ENCODE results near the gene IL13RA1. TPM values are rescaled to one million over a fixed set of nuclear protein-coding genes. Genes with fewer than 3 reads are reported as not detected.
A peak's percentile ranks its signal among the peaks of the same experiment; 100 is the strongest.

IL13RA1 gene
- total RNA-seq, result 29.9 and 30.8 TPM in 2 replicates
- long read RNA-seq, full-length matches to known transcripts, result 1 of 9 reads
- long read RNA-seq, partial matches to known transcripts, result 5 of 9 reads
- long read RNA-seq, other reads (novel, unspliced or antisense), result 3 of 9 reads

DNA sequence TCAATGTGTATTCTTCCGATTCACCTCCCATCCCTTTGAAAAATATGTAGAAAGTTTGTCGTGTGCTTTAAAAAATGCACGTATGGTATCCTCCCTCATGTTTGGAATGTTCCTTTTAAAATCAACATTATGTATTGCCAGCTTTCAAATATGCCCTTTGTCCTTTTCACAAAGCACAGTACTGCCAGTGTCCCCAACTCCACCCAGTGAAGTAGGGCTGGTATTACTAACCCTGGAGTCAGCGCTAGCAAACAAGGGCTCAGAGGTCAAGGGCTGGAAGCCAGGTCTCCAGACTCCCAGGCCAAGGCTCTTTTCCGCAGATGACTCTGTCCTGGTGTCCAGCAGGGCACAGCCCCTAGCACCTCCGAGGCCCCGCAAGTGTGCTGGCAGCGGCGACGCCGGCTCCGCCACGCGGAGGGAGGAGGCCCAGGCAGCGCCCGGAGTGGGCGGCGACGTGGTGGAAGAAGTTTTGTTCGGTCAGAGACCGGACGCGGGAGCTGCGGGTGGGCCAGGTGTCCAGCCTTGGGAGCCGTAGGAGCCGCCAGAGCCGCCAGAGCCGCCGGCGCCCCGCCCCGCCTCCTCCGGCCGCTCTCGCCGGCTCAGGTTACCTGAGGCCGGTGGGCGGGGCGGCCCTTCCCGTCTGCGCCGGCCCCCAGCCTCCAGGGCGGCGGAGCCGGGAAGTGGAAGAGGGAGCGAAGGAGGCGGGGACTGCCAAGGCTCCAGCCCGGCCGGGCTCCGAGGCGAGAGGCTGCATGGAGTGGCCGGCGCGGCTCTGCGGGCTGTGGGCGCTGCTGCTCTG is at the start of gene IL13RA1:
TSS of gene IL13RA1 (plus strand) at position 720 of the 799 bp plus-strand sequence. CDS start at position 753, 33 bp downstream.
- H3K27ac Mint-ChIP-seq, result peak within 1 kb of the TSS; percentile 89
- no peaks in the 10 kb centered on the region for H3K27me3 Mint-ChIP-seq
- DNase-seq (ENCODE audit: low spot score, unreplicated experiment), result peak; percentile 67
- peaks cover 9% of the 10 kb centered on the region for H3K4me1 Mint-ChIP-seq (ENCODE audit: low read depth)
- TF ChIP-seq CTCF (IDR thresholded peaks at IDR 0.05; ENCODE audit: unreplicated experiment), result no peak
- H3K4me3 Mint-ChIP-seq (ENCODE audit: low read depth), result peak within 1 kb of the TSS; percentile 78
- peaks cover 8% of the 10 kb centered on the region for H3K9me3 Mint-ChIP-seq (ENCODE audit: low read depth)
- no peaks in the 10 kb centered on the region for H3K36me3 Mint-ChIP-seq (ENCODE audit: insufficient read depth)

- Mint-ChIP-seq H3K27ac (no peak overlapping the region), H3K4me3 (ENCODE audit: low read depth) (no peak overlapping the region), H3K4me1 (ENCODE audit: low read depth) (peaks cover 6% of the 10 kb centered on the region), H3K9me3 (ENCODE audit: low read depth) (peaks cover 12% of the 10 kb centered on the region), H3K27me3 (no peaks in the 10 kb centered on the region), H3K36me3 (ENCODE audit: insufficient read depth) (no peaks in the 10 kb centered on the region)
- no peak for TF ChIP-seq CTCF (IDR thresholded peaks at IDR 0.05; ENCODE audit: unreplicated experiment)
- no peak for DNase-seq (ENCODE audit: low spot score, unreplicated experiment)
Observed at GRCh38 chrX:118679290-118679689, 48.1 kb upstream of the IL13RA1 start.

GRCh38 chrX:118682258-118683014 is 45.0 kb upstream of the IL13RA1 start:
- H3K4me3 Mint-ChIP-seq (ENCODE audit: low read depth), result no peak overlapping the region
- DNase-seq (ENCODE audit: low spot score, unreplicated experiment), result no peak
- peaks cover 13% of the 10 kb centered on the region for H3K9me3 Mint-ChIP-seq (ENCODE audit: low read depth)
- TF ChIP-seq CTCF (IDR thresholded peaks at IDR 0.05; ENCODE audit: unreplicated experiment), result no peak
- no peaks in the 10 kb centered on the region for H3K36me3 Mint-ChIP-seq (ENCODE audit: insufficient read depth)
- H3K27ac Mint-ChIP-seq, result no peak overlapping the region
- H3K27me3 Mint-ChIP-seq, result no peaks in the 10 kb centered on the region
- peaks cover 6% of the 10 kb centered on the region for H3K4me1 Mint-ChIP-seq (ENCODE audit: low read depth)

- Mint-ChIP-seq H3K4me3 (ENCODE audit: low read depth) (no peak overlapping the region), H3K36me3 (ENCODE audit: insufficient read depth) (peaks cover 3% of the 10 kb centered on the region), H3K27me3 (no peaks in the 10 kb centered on the region), H3K9me3 (ENCODE audit: low read depth) (peaks cover 17% of the 10 kb centered on the region), H3K4me1 (ENCODE audit: low read depth) (peaks cover 3% of the 10 kb centered on the region), H3K27ac (no peak overlapping the region)
- no peak for DNase-seq (ENCODE audit: low spot score, unreplicated experiment)
- no peak for TF ChIP-seq CTCF (IDR thresholded peaks at IDR 0.05; ENCODE audit: unreplicated experiment)
Observed at GRCh38 chrX:118685393-118685792, 42.0 kb upstream of the IL13RA1 start.

DNA sequence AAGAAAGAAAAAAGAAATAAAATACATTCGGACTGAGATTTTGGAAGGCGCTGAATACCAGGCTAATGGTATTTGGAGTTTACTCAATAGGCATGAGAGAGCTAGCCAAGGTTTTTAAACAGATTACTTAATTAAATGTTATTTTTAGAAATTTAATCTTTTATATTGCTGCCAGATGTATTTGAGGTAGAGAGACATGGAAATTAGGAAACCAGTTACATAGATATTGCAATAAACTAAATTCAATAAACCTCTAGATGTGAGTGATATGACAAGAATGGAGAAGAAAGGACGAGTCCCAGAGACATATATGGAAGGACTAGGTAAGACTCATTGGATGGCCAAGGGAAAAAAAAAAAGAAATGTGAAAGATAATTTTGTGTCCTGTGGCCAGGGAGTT is 38.5 kb upstream of the IL13RA1 start:
- TF ChIP-seq CTCF (IDR thresholded peaks at IDR 0.05; ENCODE audit: unreplicated experiment), result no peak
- Mint-ChIP-seq H3K36me3 (ENCODE audit: insufficient read depth) (peaks cover 3% of the 10 kb centered on the region), H3K4me1 (ENCODE audit: low read depth) (no peaks in the 10 kb centered on the region), H3K27ac (no peak overlapping the region), H3K27me3 (no peaks in the 10 kb centered on the region), H3K4me3 (ENCODE audit: low read depth) (no peak overlapping the region), H3K9me3 (ENCODE audit: low read depth) (peaks cover 14% of the 10 kb centered on the region)
- no peak for DNase-seq (ENCODE audit: low spot score, unreplicated experiment)

All from progenitor cell of endocrine pancreas (in vitro differentiated cells).